Prostate gland (tissue), 2 donors: ENCODE measurements around the gene FBXL7. TPM values are rescaled to one million over a fixed set of nuclear protein-coding genes. Genes with fewer than 3 reads are reported as not detected.

Experiments used
- DNase-seq: peaks from one replicate; pipeline ENCODE4 v3.0.0-alpha.2; 2019; ENCODE audit warnings: low spot score
- H3K27ac ChIP-seq, 2 donors: fragments of 200-600 bp; sonication (generic); 2 replicates each; pipeline ENCODE4 v1.5.1; 2017 to 2019
- H3K27me3 ChIP-seq: fragments of 200-600 bp; sonication (generic); replicated peaks from 2 replicates; pipeline ENCODE4 v1.5.1; 2019; ENCODE audit not compliant: insufficient read depth
- H3K36me3 ChIP-seq, 2 donors: fragments of 200-600 bp; sonication (generic); 1 replicate in 1 of 2; 2 replicates in 1 of 2; pipeline versions ENCODE4 v1.5.1 to v1.8.1; 2017 to 2019
- H3K4me1 ChIP-seq: fragments of 200-600 bp; sonication (generic); replicated peaks from 2 replicates; pipeline ENCODE4 v1.5.1; 2019
- H3K4me3 ChIP-seq, 2 donors: fragments of 200-600 bp; sonication (generic); 2 replicates each; pipeline ENCODE4 v1.5.1; 2017 to 2019
- H3K9me3 ChIP-seq: fragments of 200-600 bp; sonication (generic); 2 replicates; pipeline ENCODE4 v1.5.1; 2017
- POLR2A ChIP-seq: fragments of 450-650 bp; IDR thresholded peaks from one replicate; pipeline ENCODE4 v1.6.1; 2016; ENCODE audit warnings: antibody characterized with exemption, mild to moderate bottlenecking
- POLR2AphosphoS5 ChIP-seq: sonication (generic); formaldehyde crosslinking; IDR thresholded peaks from one replicate; pipeline ENCODE4 v1.6.1; 2017; ENCODE audit warnings: antibody characterized with exemption
- WGBS: methylation state at CpG from one replicate; pipeline ENCODE4 v1.1.5; 2018; 5-methylcytosine and 5-hydroxymethylcytosine counted together
- intact Hi-C: fragments of 100-400 bp; cut with DNase I; formaldehyde crosslinking; loops from one replicate; pipeline ENCODE4 v1.14.2; 2022
- total RNA-seq, 2 donors: library from RNA; depleted of rRNA; stranded (reverse); fragments of >200 nt; gene quantifications; one replicate each; pipeline ENCODE4 v1.1.0, GENCODE V29; 2016
- TF ChIP-seq, protein P1 (sequence below), 4 experiments: fragments of 200-600 bp in 2 of 4; fragments of 450-650 bp in 2 of 4; sonication (generic) in 2 of 4; IDR thresholded peaks; 1 replicate in 3 of 4; 2 replicates in 1 of 4; pipeline ENCODE4 v1.5.1; 2016 to 2019; ENCODE audit warnings: antibody characterized with exemption in 4 of 4, mild to moderate bottlenecking in 2 of 4, moderate library complexity in 2 of 4

The FBXL7 gene
- total RNA-seq, 2 donors from 2014 or later = 21.2 to 24.2 TPM

GRCh38 chr5:15946026-15946425 is 446.0 kb downstream of the FBXL7 start:
- WGBS = 94% methylated on average over 3 of the region's 3 CpGs
- intact Hi-C loops = no loop called here
- no peak overlapping the region for H3K4me3 ChIP-seq
- DNase-seq = no peak
- no peaks in the 10 kb centered on the region for H3K4me1 ChIP-seq
- no peaks in the 10 kb centered on the region for H3K9me3 ChIP-seq
- H3K27me3 ChIP-seq = no peaks in the 10 kb centered on the region
- H3K36me3 ChIP-seq = no peaks in the 10 kb centered on the region
- no peak overlapping the region for H3K27ac ChIP-seq
- TF ChIP-seq POLR2AphosphoS5 = no peak
- no peak for TF ChIP-seq POLR2A
- TF ChIP-seq, protein P1, sequence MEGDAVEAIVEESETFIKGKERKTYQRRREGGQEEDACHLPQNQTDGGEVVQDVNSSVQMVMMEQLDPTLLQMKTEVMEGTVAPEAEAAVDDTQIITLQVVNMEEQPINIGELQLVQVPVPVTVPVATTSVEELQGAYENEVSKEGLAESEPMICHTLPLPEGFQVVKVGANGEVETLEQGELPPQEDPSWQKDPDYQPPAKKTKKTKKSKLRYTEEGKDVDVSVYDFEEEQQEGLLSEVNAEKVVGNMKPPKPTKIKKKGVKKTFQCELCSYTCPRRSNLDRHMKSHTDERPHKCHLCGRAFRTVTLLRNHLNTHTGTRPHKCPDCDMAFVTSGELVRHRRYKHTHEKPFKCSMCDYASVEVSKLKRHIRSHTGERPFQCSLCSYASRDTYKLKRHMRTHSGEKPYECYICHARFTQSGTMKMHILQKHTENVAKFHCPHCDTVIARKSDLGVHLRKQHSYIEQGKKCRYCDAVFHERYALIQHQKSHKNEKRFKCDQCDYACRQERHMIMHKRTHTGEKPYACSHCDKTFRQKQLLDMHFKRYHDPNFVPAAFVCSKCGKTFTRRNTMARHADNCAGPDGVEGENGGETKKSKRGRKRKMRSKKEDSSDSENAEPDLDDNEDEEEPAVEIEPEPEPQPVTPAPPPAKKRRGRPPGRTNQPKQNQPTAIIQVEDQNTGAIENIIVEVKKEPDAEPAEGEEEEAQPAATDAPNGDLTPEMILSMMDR (IDR thresholded peaks at IDR 0.05) = no peak

DNA sequence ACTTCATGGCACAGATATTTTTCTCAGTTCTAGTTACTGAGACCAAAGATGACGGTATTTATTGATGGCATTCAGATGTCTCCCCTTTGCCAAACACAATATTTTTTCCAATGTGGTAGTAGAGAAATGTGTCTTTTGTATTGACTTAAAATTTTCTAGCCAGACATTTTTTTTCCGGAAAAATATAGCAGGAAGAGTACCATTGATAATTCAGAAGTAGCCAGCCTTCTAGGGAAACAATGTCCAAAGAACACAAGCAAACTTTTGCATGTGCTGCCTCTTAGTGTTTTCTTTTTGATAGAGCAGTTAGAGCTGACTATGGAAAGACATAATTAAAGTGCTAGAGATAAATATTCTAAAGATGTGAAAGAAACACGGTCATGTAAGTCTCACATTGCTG is 448.2 kb downstream of the FBXL7 start:
- no peak for DNase-seq
- Histone ChIP-seq H3K27me3 (no peaks in the 10 kb centered on the region), H3K4me3 (no peak overlapping the region), H3K9me3 (no peaks in the 10 kb centered on the region), H3K4me1 (no peaks in the 10 kb centered on the region), H3K36me3 (no peaks in the 10 kb centered on the region), H3K27ac (no peak overlapping the region)
- no peak for TF ChIP-seq POLR2A
- no peak for TF ChIP-seq POLR2AphosphoS5
- TF ChIP-seq, protein P1 (IDR thresholded peaks at IDR 0.05) = no peak
- WGBS = 68% methylated on average over 3 of the region's 3 CpGs
- intact Hi-C loops = no loop called here

GRCh38 chr5:15951126-15951525 is 451.1 kb downstream of the FBXL7 start:
- H3K4me3 ChIP-seq = no peak overlapping the region
- H3K36me3 ChIP-seq = no peaks in the 10 kb centered on the region
- TF ChIP-seq POLR2A = no peak
- TF ChIP-seq, protein P1 (IDR thresholded peaks at IDR 0.05) = no peak
- no peak for TF ChIP-seq POLR2AphosphoS5
- intact Hi-C loops = no loop called here
- no peak for DNase-seq
- H3K27ac ChIP-seq = no peak overlapping the region
- H3K4me1 ChIP-seq = no peaks in the 10 kb centered on the region
- 94% methylated on average over 3 of the region's 3 CpGs for WGBS
- no peaks in the 10 kb centered on the region for H3K9me3 ChIP-seq
- H3K27me3 ChIP-seq = no peaks in the 10 kb centered on the region

DNA sequence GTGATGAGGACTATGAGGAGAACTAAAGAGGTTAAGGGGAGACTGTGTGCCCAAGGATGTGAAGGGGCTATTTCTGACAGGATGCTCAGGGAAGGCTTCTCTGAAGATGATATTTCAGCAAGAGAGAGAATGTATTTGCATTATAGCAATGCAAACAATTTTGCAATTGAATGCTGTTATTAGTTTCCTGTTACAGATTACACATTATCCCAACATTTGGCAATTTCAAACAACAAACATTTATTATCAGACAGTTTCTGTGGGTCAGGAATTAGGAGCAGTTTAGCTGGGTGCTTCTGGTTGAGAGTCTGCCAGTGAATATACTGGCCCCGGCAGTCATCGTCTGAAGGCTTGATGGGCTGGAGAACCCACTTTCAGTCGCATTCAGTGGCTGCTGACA is 451.6 kb downstream of the FBXL7 start:
- Histone ChIP-seq H3K4me1 (no peaks in the 10 kb centered on the region), H3K4me3 (no peak overlapping the region), H3K27ac (no peak overlapping the region), H3K9me3 (no peaks in the 10 kb centered on the region), H3K27me3 (no peaks in the 10 kb centered on the region), H3K36me3 (no peaks in the 10 kb centered on the region)
- intact Hi-C loops = no loop called here
- TF ChIP-seq POLR2AphosphoS5 (no peak), POLR2A (no peak)
- TF ChIP-seq, protein P1 (IDR thresholded peaks at IDR 0.05) = no peak
- no peak for DNase-seq
- WGBS = 97% methylated on average over 3 of the region's 3 CpGs

DNA sequence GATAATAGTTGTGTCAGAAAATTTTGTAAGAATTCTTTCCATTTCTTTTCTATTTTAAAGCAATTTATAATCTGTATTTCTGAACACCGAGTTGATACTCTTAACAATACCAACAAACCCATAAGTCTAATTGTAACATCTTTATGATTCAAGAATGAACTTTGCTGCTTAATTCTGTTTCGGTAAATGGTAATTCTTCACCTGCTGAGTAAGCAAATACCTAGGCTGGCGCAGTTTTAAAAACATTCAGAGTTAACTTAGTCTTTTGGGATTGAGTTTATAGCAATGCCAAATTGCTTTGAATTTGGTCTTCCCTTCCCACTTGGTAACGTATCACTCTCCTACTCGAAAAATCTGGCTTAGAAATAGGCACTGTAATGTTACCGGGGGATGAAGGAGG is 456.6 kb downstream of the FBXL7 start:
- no peaks in the 10 kb centered on the region for H3K36me3 ChIP-seq
- intact Hi-C loops = no loop called here
- no peaks in the 10 kb centered on the region for H3K9me3 ChIP-seq
- no peak overlapping the region for H3K4me3 ChIP-seq
- H3K27me3 ChIP-seq = no peaks in the 10 kb centered on the region
- H3K27ac ChIP-seq = no peak overlapping the region
- TF ChIP-seq, protein P1 (IDR thresholded peaks at IDR 0.05) = no peak
- TF ChIP-seq POLR2AphosphoS5 = no peak
- no peak for TF ChIP-seq POLR2A
- 96% methylated on average over 6 of the region's 6 CpGs for WGBS
- no peaks in the 10 kb centered on the region for H3K4me1 ChIP-seq
- no peak for DNase-seq
